Astrocyte (in vitro differentiated cells and primary cell): ENCODE data around the gene DGUOK. TPM values are rescaled to one million over a fixed set of nuclear protein-coding genes. Genes with fewer than 3 reads are reported as not detected.

Experiments
- DNase-seq: peaks from one replicate; pipeline ENCODE4 v3.0.0-alpha.2; 2010; ENCODE audit warnings: low read depth
- FAIRE-seq: peaks from 2 replicates; lab custom pipeline; 2011; peaks lifted over from hg19 to GRCh38; lab: Jason Lieb, UNC
- H2AFZ ChIP-seq: 2 replicates; pipeline ENCODE4 v1.6.0; 2012; ENCODE audit warnings: low read depth, low read length, inconsistent platforms
- H3K27ac ChIP-seq: 2 replicates; pipeline ENCODE4 v1.5.1; 2011; ENCODE audit warnings: low read depth, low read length, inconsistent platforms
- H3K27me3 ChIP-seq: 2 replicates; pipeline ENCODE4 v1.6.0; 2011; ENCODE audit warnings: low read length, inconsistent platforms; ENCODE audit not compliant: insufficient read depth
- H3K36me3 ChIP-seq: 2 replicates; pipeline ENCODE4 v1.5.1; 2011; ENCODE audit warnings: low read length, inconsistent platforms; ENCODE audit not compliant: insufficient read depth
- H3K4me1 ChIP-seq: 2 replicates; pipeline ENCODE4 v1.5.1; 2011; ENCODE audit warnings: low read length, inconsistent platforms; ENCODE audit not compliant: insufficient read depth
- H3K4me2 ChIP-seq: 2 replicates; pipeline ENCODE4 v1.6.0; 2012; ENCODE audit warnings: low read length, inconsistent platforms
- H3K4me3 ChIP-seq: 2 replicates; pipeline ENCODE4 v1.5.1; 2011; ENCODE audit warnings: low read depth, mild to moderate bottlenecking, low read length, inconsistent platforms; ENCODE audit not compliant: insufficient read depth
- H3K79me2 ChIP-seq: 2 replicates; pipeline ENCODE4 v1.6.0; 2012; ENCODE audit warnings: mild to moderate bottlenecking, low read length, inconsistent platforms; ENCODE audit not compliant: insufficient read depth
- H3K9ac ChIP-seq: 2 replicates; pipeline ENCODE4 v1.6.0; 2012; ENCODE audit warnings: mild to moderate bottlenecking, low read length, inconsistent platforms
- H3K9me3 ChIP-seq: 2 replicates; pipeline ENCODE4 v1.5.1; 2012; ENCODE audit warnings: low read depth, mild to moderate bottlenecking, low read length, inconsistent platforms; ENCODE audit not compliant: insufficient read depth
- H4K20me1 ChIP-seq: 2 replicates; pipeline ENCODE4 v1.6.0; 2012; ENCODE audit warnings: low read length, inconsistent platforms; ENCODE audit not compliant: insufficient read depth
- H3K27ac Mint-ChIP-seq: one replicate; pipeline ENCODE4 v1.8.0; 2021; ENCODE audit warnings: mild to moderate bottlenecking, mixed read lengths; ENCODE audit not compliant: unreplicated experiment
- H3K27me3 Mint-ChIP-seq: one replicate; pipeline ENCODE4 v1.8.0; 2021; ENCODE audit warnings: low read depth, mixed read lengths; ENCODE audit not compliant: unreplicated experiment
- H3K36me3 Mint-ChIP-seq: one replicate; pipeline ENCODE4 v1.8.0; 2021; ENCODE audit warnings: low read depth, mixed read lengths; ENCODE audit not compliant: unreplicated experiment
- H3K4me1 Mint-ChIP-seq: one replicate; pipeline ENCODE4 v1.8.0; 2021; ENCODE audit warnings: low read depth, mixed read lengths; ENCODE audit not compliant: unreplicated experiment
- H3K4me3 Mint-ChIP-seq: one replicate; pipeline ENCODE4 v1.8.0; 2021; ENCODE audit warnings: mild to moderate bottlenecking, moderate library complexity, mixed read lengths; ENCODE audit not compliant: unreplicated experiment
- H3K9me3 Mint-ChIP-seq: one replicate; pipeline ENCODE4 v1.8.0; 2021; ENCODE audit warnings: mild to moderate bottlenecking, mixed read lengths; ENCODE audit not compliant: unreplicated experiment
- CTCF ChIP-seq: IDR thresholded peaks from 2 replicates; pipeline ENCODE4 v1.5.1; 2011; ENCODE audit warnings: low read depth, mild to moderate bottlenecking, inconsistent platforms, low read length, moderate library complexity; ENCODE audit not compliant: insufficient read depth
- EZH2 ChIP-seq: IDR thresholded peaks from 2 replicates; pipeline ENCODE4 v1.6.1; 2012; ENCODE audit warnings: mild to moderate bottlenecking, low read length, inconsistent platforms; ENCODE audit not compliant: insufficient read depth
- total RNA-seq: library from RNA; stranded (reverse); gene quantifications from 2 replicates; pipeline ENCODE4 v1.2.1, GENCODE V29; 2021

The DGUOK gene
- total RNA-seq, 1 donor from 2014 or later, result 84.8 TPM

GRCh38 chr2:73918856-73919255 lies 7.8 kb upstream of the DGUOK start:
- no peak overlapping the region for H3K27ac Mint-ChIP-seq
- H3K4me3 Mint-ChIP-seq, result no peak overlapping the region
- DNase-seq (no peak), FAIRE-seq (no peak)
- peaks cover 3% of the 10 kb centered on the region for H3K9me3 Mint-ChIP-seq
- no peaks in the 10 kb centered on the region for H3K4me1 Mint-ChIP-seq
- H3K36me3 Mint-ChIP-seq, result peaks cover 13% of the 10 kb centered on the region
- Histone ChIP-seq H3K27me3 (peaks cover 22% of the 10 kb centered on the region), H3K9ac (no peak overlapping the region), H3K36me3 (peaks cover 6% of the 10 kb centered on the region), H3K4me1 (no peaks in the 10 kb centered on the region), H2AFZ (no peak overlapping the region), H3K79me2 (no peaks in the 10 kb centered on the region), H4K20me1 (no peaks in the 10 kb centered on the region), H3K27ac (no peak overlapping the region), H3K4me3 (no peak overlapping the region), H3K9me3 (no peaks in the 10 kb centered on the region), H3K4me2 (no peak overlapping the region)
- TF ChIP-seq EZH2 (no peak), CTCF (no peak)
- H3K27me3 Mint-ChIP-seq, result peaks cover 6% of the 10 kb centered on the region

DNA sequence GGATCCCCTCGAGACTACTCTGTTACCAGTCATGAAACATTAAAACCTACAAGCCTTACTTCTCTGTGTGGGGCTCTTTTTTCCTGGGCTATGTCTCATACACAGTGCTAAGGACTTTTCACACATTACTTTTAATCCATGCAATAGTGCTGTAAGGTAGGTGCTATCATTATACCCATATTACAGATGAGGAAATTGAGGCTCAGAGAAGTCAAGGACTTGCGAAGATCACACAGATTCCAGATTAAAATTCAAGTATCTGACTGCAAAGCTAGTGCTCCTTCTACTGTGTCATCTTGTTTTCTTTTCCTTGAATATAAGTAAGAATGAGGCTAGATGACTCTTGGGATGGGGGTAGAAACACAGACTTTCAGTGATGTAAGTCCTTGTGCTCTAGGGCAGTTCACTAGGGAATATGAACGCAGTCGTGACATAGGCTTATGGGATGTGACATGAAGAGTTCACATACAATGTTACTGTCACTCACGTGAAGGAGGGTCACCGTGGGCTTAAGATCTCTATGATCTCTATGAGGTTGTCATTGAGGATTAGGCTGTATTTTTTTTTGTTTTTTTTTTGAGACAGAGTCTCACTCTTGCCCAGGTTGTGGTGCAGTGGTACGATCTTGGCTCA lies 7.0 kb upstream of the DGUOK start:
- H3K27me3 Mint-ChIP-seq, result peaks cover 6% of the 10 kb centered on the region
- peaks cover 3% of the 10 kb centered on the region for H3K9me3 Mint-ChIP-seq
- Histone ChIP-seq H3K4me3 (no peak overlapping the region), H3K27ac (no peak overlapping the region), H3K9ac (no peak overlapping the region), H2AFZ (no peak overlapping the region), H3K79me2 (no peaks in the 10 kb centered on the region), H3K9me3 (no peaks in the 10 kb centered on the region), H3K4me1 (no peaks in the 10 kb centered on the region), H3K27me3 (peaks cover 22% of the 10 kb centered on the region), H3K36me3 (peaks cover 6% of the 10 kb centered on the region), H3K4me2 (no peak overlapping the region), H4K20me1 (no peaks in the 10 kb centered on the region)
- FAIRE-seq (no peak), DNase-seq (no peak)
- H3K36me3 Mint-ChIP-seq, result peaks cover 13% of the 10 kb centered on the region
- H3K4me1 Mint-ChIP-seq, result no peaks in the 10 kb centered on the region
- H3K27ac Mint-ChIP-seq, result no peak overlapping the region
- H3K4me3 Mint-ChIP-seq, result no peak overlapping the region
- TF ChIP-seq CTCF (no peak), EZH2 (no peak)
